ENCODE measurements around the gene RTL9.
"Not testable (repeated sequence)": the region's sequence is repeated elsewhere in the genome, so short reads cannot be mapped to it uniquely, and the experiment has no call there.

Gene RTL9

GRCh38 chrX:110346681-110347080, 12.0 kb upstream of the RTL9 start:
- no peak for DNase-seq

DNA sequence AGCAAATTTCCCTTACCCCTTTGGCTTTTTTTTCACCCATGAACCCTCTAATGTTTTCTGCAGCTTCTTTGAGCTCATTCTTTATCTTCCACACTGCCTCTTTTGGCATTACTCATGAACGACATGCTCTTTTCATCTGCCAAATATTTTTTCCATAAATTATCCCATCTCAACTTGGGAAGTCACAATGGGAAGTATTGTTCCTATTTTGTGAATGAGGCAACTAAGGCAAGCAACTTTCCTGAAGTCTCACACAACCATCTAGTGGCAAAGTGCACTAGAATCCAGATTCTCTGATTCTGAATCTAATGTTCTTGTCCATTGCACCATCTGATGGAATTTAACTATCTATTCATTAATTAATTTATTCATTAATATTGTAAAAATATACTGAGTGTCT, 625 bp downstream of the RTL9 start:
- no peak for DNase-seq

DNA sequence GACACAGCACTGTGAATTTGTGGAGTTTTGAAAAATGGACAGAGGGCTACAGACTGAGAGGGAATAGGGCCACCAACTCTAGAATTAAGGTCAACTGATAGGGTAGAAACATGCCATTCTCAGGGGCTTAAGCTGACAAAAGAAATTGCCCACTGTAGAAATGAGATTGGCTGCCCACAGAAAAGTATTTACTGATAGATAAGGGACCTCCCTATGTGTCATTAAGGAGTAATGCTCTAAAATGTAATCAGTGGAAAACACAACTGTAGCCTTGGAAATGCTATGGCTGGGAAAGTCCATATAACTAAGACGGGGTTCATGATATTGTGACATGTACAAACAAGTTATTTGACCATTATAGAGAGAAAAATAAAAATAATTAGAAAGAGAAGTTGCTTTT, 4.6 kb downstream of the RTL9 start:
- no peak for DNase-seq

GRCh38 chrX:110373310-110373709, 14.7 kb downstream of the RTL9 start:
- DNase-seq, result no peak

DNA sequence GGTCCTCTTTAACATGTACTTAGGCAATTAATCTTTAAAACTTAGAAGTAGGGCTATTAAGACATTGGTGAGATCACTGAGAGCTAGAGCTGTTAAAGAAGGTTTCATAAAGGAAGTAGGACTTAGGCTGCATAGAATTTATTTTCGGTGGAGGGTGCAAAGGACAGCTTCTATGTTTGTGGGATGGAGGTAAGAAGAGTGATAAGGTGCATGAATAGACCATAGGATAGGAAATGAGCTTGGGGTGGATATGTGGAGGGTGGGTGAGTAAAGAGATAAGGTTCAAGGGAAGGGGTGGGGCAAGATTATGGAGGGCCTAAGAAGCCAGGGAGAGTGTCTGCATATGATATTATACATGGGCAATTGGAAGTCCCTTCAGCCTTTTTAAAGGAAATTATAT, 15.9 kb downstream of the RTL9 start:
- DNase-seq, result no peak

DNA sequence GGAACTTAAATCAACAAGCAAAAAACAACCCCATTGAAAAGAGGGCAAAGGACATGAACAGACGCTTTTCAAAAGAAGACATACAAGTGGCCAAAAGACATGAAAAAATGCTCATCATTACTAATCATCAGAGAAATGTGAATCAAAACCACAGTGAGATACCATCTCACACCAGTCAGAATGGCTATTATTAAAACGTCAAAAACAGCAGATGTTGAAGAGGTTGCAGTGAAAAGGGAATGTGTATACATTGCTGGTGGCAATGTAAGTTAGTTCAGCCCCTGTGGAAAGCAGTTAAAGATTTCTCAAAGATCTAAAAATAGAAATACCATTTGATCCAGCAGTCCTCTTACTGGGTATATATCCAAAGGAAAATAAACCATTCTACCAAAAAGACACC, 22.6 kb downstream of the RTL9 start:
- no peak for DNase-seq

DNA sequence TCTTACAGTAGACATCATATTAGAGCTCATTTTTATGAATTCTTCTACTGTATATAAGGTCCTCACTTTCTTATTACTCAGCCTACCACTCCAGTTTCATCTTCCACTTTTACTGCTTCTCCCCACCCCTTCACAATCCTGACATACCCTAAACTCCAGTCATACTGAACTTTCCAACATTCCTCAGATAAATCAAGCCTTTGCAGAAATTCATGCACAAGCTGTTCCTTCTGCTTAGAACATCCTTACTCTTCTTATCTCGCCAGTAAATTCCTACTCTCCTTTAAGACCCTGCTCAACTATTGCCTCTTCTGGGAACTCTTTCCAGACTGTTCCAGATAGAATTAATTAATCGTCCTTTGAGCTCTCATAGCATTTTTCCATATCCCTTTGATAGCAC, 24.8 kb downstream of the RTL9 start:
- no peak for DNase-seq

DNA sequence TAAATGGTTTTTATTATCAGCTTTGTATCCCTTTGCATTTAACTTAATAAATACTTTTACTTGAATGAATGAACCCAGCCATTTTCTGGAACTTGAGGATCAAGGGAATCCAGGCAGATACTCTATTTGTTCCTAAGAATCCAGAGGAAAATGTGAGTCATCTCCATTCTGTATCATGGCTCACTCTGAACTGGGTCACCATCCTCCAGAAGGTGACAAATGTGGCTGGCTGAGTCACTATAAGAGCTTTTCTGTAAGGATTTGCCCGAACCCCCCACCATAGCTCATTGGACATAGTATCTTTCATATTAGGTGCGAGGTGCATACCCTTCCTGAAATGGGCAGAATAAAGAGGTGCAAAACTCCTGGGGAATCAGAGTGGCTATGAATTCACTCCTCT, 25.8 kb downstream of the RTL9 start:
- DNase-seq, result no peak

DNA sequence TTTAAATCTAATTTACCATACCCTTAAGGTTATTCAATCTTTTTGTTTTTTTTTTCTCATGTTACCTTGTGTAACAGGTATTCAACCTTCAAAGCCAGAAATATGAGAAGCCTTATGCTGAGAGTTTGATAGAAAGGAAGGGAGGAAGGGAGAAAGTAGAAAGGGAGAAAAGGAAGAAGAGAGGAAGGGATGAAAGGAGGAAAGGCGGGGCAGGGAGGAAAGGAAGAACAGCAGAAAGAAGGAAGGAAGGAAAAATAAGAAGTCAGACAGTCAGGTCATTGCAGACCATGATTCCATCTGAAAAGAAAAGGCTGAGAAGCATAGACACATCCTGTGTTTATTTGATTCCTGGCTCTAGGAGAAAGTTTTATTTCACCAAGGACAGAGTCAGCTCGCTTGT, 30.9 kb downstream of the RTL9 start:
- DNase-seq, result no peak

DNA sequence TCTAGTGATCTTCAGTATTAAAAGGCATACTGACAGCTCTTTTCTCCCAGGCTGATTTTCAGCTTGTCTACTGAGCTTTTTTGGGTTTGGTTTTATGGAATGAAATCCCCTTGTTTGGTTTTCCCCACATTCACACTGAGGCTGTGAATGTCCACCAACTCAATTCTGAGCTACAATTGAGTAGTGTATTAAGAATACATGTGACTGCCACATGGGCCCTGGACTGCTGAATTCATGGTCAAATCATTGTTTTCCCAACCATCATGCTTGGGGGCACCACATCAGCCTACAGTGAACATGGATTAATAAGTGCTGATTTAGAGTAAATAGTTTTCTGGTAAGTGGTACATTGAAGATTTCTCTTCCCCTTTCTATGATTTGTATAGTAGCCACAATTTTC, 32.4 kb downstream of the RTL9 start:
- no peak for DNase-seq

DNA sequence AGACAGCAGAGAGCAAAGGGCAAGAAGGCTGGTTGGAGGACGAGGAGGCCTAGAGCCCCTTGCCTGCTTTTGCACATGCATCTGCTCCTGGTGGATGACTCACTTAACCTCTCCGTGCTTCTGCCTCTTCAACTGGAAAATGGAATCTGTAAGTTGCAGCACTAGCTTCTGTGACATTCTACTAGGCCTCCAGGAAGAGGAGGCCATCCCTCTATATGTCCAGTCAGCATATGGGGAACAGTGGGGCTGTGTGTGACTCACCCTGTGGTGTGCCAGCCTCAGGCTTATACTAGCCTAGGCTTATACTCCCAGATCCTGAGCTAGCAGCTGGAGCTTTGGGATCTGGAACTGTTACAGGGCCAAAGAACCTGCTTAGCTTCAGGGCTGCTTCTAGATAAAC, 36.0 kb downstream of the RTL9 start:
- DNase-seq, result no peak

DNA sequence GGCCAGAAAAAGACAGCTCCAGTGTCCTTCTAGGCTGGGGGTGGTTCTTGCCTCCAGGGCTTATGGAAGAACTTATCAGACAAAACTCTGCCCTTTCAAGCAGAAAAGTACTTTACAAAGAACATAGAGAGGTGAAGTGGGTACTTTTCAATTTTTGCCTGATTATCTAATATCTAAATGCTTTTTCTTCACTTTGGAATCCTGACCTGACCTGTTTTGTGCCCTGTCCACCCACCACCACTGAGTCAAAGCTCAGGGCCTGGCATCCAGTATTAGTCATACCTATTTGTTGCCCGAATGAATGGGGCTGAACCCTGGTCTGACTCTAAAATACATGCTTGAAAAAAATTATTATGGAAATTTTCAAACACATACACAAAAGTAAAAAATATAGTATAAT, 37.2 kb downstream of the RTL9 start:
- no peak for DNase-seq

- no peak for DNase-seq
These were observed 38.1 kb downstream of the RTL9 start for GRCh38 chrX:110396735-110397134.

GRCh38 chrX:110397339-110397738, 38.7 kb downstream of the RTL9 start:
- no peak for DNase-seq

GRCh38 chrX:110397904-110398303, 39.3 kb downstream of the RTL9 start:
- no peak for DNase-seq

DNA sequence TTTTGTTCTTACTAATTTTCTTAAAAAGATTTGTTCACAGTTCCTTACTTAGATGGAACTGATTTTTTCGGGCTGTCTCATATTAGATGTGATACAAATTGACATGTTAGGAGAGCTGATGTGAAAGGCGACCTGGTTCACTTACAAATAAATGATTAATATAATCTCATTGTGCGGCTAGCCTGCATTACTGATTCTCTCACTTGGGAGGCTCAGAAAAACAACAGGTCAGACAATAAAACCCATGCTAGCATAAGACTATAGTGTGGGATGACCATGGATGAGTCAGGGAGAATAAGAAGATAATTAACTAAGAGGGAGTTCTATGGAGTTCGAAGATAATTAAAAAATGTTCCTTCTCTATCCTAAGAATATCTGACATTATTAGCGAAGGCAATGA, 40.8 kb downstream of the RTL9 start:
- no peak for DNase-seq

DNA sequence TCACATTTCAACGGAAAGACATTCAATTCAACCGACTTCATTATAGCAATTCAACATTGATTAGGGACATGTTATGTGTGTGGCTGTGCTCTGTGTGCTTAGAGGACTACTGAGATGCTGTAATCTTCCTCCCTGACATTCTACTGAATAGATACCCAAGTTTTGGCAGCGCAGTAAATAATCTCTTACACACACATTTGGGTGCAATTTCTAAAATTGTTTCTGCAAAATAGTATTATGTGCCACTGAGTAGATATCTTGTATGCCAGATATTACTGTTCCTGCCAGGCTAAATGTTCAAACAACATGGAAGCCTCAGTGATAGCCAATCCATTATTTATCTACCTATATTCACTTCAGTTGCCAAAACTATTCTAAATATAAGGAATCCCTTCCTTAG, 41.3 kb downstream of the RTL9 start:
- DNase-seq, result no peak

DNA sequence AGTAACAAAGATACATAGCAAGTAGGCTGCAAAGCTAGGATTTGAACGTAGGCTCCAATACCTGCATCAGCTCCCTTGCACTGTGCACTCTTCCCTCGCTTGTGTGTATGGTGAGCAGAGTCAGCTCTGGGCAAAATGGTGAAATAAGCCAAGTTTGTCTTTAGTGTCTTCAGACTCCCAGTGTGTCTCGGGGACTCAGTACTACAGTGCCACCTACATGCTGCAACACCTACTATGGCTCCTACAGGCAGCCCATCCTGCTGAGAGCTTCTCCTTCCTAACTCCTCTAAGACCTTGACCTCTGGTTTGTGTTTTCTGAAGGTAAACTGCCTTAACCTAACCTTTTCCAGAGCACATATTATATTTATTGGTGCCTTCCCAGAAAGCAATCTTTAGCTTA, 42.5 kb downstream of the RTL9 start:
- no peak for DNase-seq

- DNase-seq, result no peak
These were observed 43.6 kb downstream of the RTL9 start for GRCh38 chrX:110402091-110402849.

GRCh38 chrX:110402850-110403221, 44.2 kb downstream of the RTL9 start:
- no peak for DNase-seq

DNA sequence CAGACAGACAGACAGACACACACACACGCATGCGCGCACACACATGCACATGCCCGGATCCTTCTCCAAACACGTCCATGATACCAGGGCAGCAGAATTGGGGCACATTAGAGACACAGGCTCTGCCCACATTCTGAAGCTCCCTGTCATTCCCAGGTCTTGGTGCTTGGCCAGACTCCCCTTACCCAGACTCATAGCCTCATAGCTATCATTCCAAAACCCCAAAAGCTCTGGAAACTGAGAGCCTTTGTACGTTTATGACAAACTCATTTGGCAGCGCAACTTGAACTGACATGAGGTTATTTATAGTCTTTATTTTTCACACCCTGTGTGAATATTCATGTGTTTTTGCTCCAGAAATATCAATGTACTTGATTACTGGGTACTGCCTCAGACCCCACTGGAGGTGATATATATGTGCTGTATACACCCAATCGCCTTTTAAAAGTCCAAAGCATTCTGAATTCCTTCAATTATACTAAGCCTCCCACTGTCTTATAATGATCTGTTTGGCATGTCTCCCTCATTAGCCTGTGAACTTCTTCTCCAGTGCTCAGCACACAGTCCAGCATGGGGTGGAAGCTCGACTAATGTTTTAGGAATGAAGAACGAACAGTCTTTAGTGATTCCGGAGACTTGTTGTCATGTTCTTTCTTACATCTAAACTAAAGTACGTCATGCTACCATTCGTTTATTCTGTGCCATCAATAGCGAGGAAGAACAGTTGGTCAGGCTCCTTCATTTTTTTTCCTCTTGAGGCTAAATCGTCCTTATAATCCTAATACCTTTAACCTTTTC, 45.0 kb downstream of the RTL9 start:
- DNase-seq, result no peak

- DNase-seq, result no peak
These were observed 45.7 kb downstream of the RTL9 start for GRCh38 chrX:110404376-110404775.

DNA sequence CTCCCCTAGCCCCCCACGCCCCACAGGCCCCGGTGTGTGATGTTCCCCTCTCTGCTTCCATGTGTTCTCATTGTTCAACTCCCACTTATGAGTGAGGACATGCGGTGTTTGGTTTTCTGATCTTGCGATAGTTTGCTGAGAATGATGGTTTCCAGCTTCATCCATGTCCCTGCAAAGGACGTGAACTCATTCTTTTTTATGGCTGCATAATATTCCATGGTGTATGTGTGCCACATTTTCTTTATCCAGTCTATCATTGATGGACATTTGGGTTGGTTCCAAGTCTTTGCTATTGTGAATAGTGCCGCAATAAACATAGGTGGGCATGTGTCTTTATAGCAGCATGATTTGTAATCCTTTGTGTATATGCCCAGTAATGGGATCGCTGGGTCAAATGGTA, 47.6 kb downstream of the RTL9 start:
- not testable (repeated sequence) for DNase-seq

DNA sequence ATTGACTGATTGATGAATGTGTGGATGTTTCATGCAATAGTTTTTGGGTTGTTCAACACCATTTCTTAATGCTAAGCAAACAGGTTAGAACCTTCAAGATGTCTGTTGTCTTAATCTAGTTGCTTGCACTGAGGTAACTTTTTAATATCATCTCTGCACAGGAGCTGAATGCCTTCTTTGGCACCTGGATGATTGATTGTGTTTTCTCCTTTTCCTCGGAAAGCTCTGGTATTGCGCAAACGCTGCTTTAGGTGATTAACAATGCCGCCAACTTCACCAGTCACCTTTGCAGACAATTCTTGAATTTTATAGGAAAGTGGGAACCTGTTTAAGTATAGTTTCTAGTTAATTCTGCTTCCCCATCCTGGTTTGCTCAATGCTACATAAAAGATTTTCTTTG, 48.2 kb downstream of the RTL9 start:
- no peak for DNase-seq
